Trophoblast cell (in vitro differentiated cells and primary cell): ENCODE data around the gene SH2D4B.

ENCODE experiments used
- DNase-seq, 2 donors: peaks; one replicate each; pipeline ENCODE4 v3.0.0-alpha.2; 2016
- H2AFZ ChIP-seq: 2 replicates; pipeline ENCODE4 v1.6.1; 2013; ENCODE audit warnings: low read length, moderate library complexity, mild to moderate bottlenecking; ENCODE audit not compliant: insufficient read depth, poor library complexity
- H2AK5ac ChIP-seq: 2 replicates; pipeline ENCODE4 v1.6.1; 2013; ENCODE audit warnings: mild to moderate bottlenecking, low read length
- H2BK120ac ChIP-seq: 2 replicates; pipeline ENCODE4 v1.6.1; 2013; ENCODE audit warnings: low read length, mild to moderate bottlenecking, moderate library complexity; ENCODE audit not compliant: insufficient read depth, poor library complexity
- H2BK12ac ChIP-seq: 2 replicates; pipeline ENCODE4 v1.6.1; 2013; ENCODE audit warnings: mild to moderate bottlenecking, low read length, moderate library complexity
- H2BK5ac ChIP-seq: 2 replicates; pipeline ENCODE4 v1.6.1; 2013; ENCODE audit warnings: low read length, low read depth, moderate library complexity, mild to moderate bottlenecking; ENCODE audit not compliant: poor library complexity
- H3K14ac ChIP-seq: 2 replicates; pipeline ENCODE4 v1.6.1; 2013; ENCODE audit warnings: mild to moderate bottlenecking, low read length
- H3K18ac ChIP-seq: 2 replicates; pipeline ENCODE4 v1.6.1; 2013; ENCODE audit warnings: mild to moderate bottlenecking, low read length
- H3K23ac ChIP-seq: 2 replicates; pipeline ENCODE4 v1.6.1; 2013; ENCODE audit warnings: low read length
- H3K27ac ChIP-seq: 2 replicates; pipeline ENCODE4 v1.5.1; 2013; ENCODE audit warnings: low read depth, mild to moderate bottlenecking, inconsistent platforms, low read length, moderate library complexity
- H3K27me3 ChIP-seq: 2 replicates; pipeline ENCODE4 v1.6.1; 2013; ENCODE audit warnings: inconsistent platforms, mild to moderate bottlenecking, low read length, moderate library complexity; ENCODE audit not compliant: insufficient read depth
- H3K36me3 ChIP-seq, 2 experiments: 1 replicate in 1 of 2; 2 replicates in 1 of 2; pipeline ENCODE4 v1.6.1; 2013; ENCODE audit warnings: low read length in 2 of 2, mild to moderate bottlenecking in 2 of 2, moderate library complexity in 1 of 2; ENCODE audit not compliant: insufficient read depth in 2 of 2, control insufficient read depth in 1 of 2
- H3K4ac ChIP-seq: 2 replicates; pipeline ENCODE4 v1.6.1; 2013; ENCODE audit warnings: low read depth, mild to moderate bottlenecking, low read length, moderate library complexity
- H3K4me1 ChIP-seq, 2 experiments: 1 replicate in 1 of 2; 2 replicates in 1 of 2; pipeline ENCODE4 v1.6.1; 2013; ENCODE audit warnings: low read length in 2 of 2, mild to moderate bottlenecking in 2 of 2, moderate library complexity in 1 of 2; ENCODE audit not compliant: insufficient read depth in 2 of 2, control insufficient read depth in 1 of 2
- H3K4me2 ChIP-seq: 2 replicates; pipeline ENCODE4 v1.6.1; 2013; ENCODE audit warnings: inconsistent platforms, mild to moderate bottlenecking, low read length, moderate library complexity
- H3K4me3 ChIP-seq: 2 replicates; pipeline ENCODE4 v1.5.1; 2013; ENCODE audit warnings: mild to moderate bottlenecking, low read depth, low read length, inconsistent platforms
- H3K79me1 ChIP-seq: one replicate; pipeline ENCODE4 v1.6.1; 2013; ENCODE audit warnings: low read length
- H3K79me2 ChIP-seq: 2 replicates; pipeline ENCODE4 v1.6.1; 2013; ENCODE audit warnings: low read length, mild to moderate bottlenecking; ENCODE audit not compliant: control insufficient read depth, insufficient read depth, poor library complexity
- H3K9ac ChIP-seq: 2 replicates; pipeline ENCODE4 v1.6.1; 2013; ENCODE audit warnings: mild to moderate bottlenecking, low read length
- H3K9me3 ChIP-seq: 2 replicates; pipeline ENCODE4 v1.6.1; 2013; ENCODE audit warnings: low read depth, mild to moderate bottlenecking, control low read depth, inconsistent platforms, low read length; ENCODE audit not compliant: insufficient read depth
- H4K12ac ChIP-seq: 2 replicates; pipeline ENCODE4 v1.6.1; 2013; ENCODE audit warnings: low read depth, mild to moderate bottlenecking, low read length, moderate library complexity
- H4K8ac ChIP-seq: 2 replicates; pipeline ENCODE4 v1.6.1; 2013; ENCODE audit warnings: low read depth, mild to moderate bottlenecking, low read length, moderate library complexity
- H4K91ac ChIP-seq: one replicate; pipeline ENCODE4 v1.6.1; 2013; ENCODE audit warnings: low read depth, mild to moderate bottlenecking, low read length, moderate library complexity
- WGBS: extraction: QIAGEN DNeasy Blood & Tissue Kit; methylation state at CpG from one replicate; pipeline ENCODE4 v1.1.7; 2013; ENCODE audit warnings: missing lambda C conversion rate; ENCODE audit not compliant: insufficient read length, insufficient coverage; ENCODE audit errors: extremely low coverage; 5-methylcytosine and 5-hydroxymethylcytosine counted together

The SH2D4B gene

DNA sequence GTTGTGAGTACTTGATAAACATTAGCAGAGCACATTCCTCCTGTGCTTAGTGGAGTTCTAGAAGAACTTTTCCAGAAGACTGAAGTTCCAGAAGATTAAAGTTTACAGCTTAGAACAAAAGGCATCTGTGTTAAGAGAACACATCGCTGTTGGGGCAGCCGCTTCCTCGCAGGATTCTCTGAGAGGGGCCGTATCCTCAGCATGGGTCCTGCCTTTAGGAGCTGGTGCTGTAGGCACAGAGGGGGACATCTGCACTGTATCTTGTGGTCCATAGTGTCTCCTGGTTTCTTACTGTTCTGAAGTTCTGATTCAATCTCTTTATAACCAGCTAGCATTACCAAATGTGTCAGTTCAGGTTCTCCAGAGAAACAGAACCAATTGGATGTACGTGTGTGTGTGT is 16.3 kb downstream of the SH2D4B start:
- H3K14ac ChIP-seq = no peak overlapping the region
- H2BK12ac ChIP-seq = no peak overlapping the region
- H3K23ac ChIP-seq = no peak overlapping the region
- H3K79me1 ChIP-seq = no peaks in the 10 kb centered on the region
- H3K18ac ChIP-seq = no peak overlapping the region
- no CpG with 5 or more reads among the region's 5 CpGs for WGBS
- H3K9ac ChIP-seq = no peak overlapping the region
- no peaks in the 10 kb centered on the region for H3K36me3 ChIP-seq
- H3K4ac ChIP-seq = no peak overlapping the region
- H4K91ac ChIP-seq = no peak overlapping the region
- no peak overlapping the region for H4K12ac ChIP-seq
- no peak overlapping the region for H2AK5ac ChIP-seq
- no peak overlapping the region for H3K4me3 ChIP-seq
- H3K79me2 ChIP-seq = no peaks in the 10 kb centered on the region
- no peak overlapping the region for H2AFZ ChIP-seq
- H4K8ac ChIP-seq = no peak overlapping the region
- no peaks in the 10 kb centered on the region for H3K27me3 ChIP-seq
- H3K9me3 ChIP-seq = peaks cover 2% of the 10 kb centered on the region
- no peak overlapping the region for H3K27ac ChIP-seq
- no peaks in the 10 kb centered on the region for H3K4me1 ChIP-seq
- H2BK5ac ChIP-seq = no peak overlapping the region
- DNase-seq = no peak
- no peak overlapping the region for H3K4me2 ChIP-seq
- H2BK120ac ChIP-seq = no peak overlapping the region

GRCh38 chr10:80555415-80555814 is 17.7 kb downstream of the SH2D4B start:
- no CpG with 5 or more reads among the region's 5 CpGs for WGBS

DNA sequence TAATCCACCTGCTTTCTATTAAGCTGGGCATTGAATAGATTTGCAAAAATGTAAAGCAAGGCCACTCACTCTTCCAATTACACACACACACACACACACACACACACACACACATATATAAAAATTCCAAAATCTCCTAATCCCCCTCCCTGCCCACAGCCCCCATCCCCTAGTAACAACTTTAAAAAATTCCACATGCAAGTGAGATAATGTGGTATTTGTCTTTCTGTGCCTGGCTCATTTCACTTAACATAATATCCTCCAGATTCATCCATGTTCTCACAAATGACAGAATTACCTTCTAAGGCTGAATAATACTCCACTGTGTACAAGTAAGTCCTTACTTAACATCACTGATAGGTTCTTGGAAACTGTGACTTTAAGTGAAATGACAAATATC is 24.2 kb downstream of the SH2D4B start:
- H3K4me2 ChIP-seq = no peak overlapping the region
- no peak for DNase-seq
- H3K36me3 ChIP-seq = no peaks in the 10 kb centered on the region
- no peaks in the 10 kb centered on the region for H3K79me2 ChIP-seq
- no peak overlapping the region for H3K23ac ChIP-seq
- no peak overlapping the region for H4K8ac ChIP-seq
- H2BK120ac ChIP-seq = no peak overlapping the region
- no peaks in the 10 kb centered on the region for H3K9me3 ChIP-seq
- no peaks in the 10 kb centered on the region for H3K27me3 ChIP-seq
- no peak overlapping the region for H3K18ac ChIP-seq
- H3K79me1 ChIP-seq = no peaks in the 10 kb centered on the region
- no peak overlapping the region for H2BK5ac ChIP-seq
- H3K27ac ChIP-seq = no peak overlapping the region
- no peak overlapping the region for H4K12ac ChIP-seq
- no peak overlapping the region for H4K91ac ChIP-seq
- no peaks in the 10 kb centered on the region for H3K4me1 ChIP-seq
- H3K14ac ChIP-seq = no peak overlapping the region
- H3K4ac ChIP-seq = no peak overlapping the region
- H2AFZ ChIP-seq = no peak overlapping the region
- H2BK12ac ChIP-seq = no peak overlapping the region
- no peak overlapping the region for H3K4me3 ChIP-seq
- no peak overlapping the region for H2AK5ac ChIP-seq
- H3K9ac ChIP-seq = no peak overlapping the region

More at GRCh38 chr10:80555415-80555814, 17.7 kb downstream of the SH2D4B start:
- Histone ChIP-seq H3K4me2 (no peak overlapping the region), H2BK120ac (no peak overlapping the region), H2BK5ac (no peak overlapping the region), H3K9ac (no peak overlapping the region), H3K79me2 (no peaks in the 10 kb centered on the region), H3K4me3 (no peak overlapping the region), H3K18ac (no peak overlapping the region), H3K79me1 (no peaks in the 10 kb centered on the region), H3K14ac (no peak overlapping the region), H3K36me3 (no peaks in the 10 kb centered on the region), H3K27ac (no peak overlapping the region), H3K27me3 (no peaks in the 10 kb centered on the region), H3K4ac (no peak overlapping the region), H4K8ac (no peak overlapping the region), H3K4me1 (no peaks in the 10 kb centered on the region), H2BK12ac (no peak overlapping the region), H2AFZ (no peak overlapping the region), H2AK5ac (no peak overlapping the region), H3K9me3 (no peaks in the 10 kb centered on the region), H3K23ac (no peak overlapping the region), H4K12ac (no peak overlapping the region), H4K91ac (no peak overlapping the region)
- no peak for DNase-seq

DNA sequence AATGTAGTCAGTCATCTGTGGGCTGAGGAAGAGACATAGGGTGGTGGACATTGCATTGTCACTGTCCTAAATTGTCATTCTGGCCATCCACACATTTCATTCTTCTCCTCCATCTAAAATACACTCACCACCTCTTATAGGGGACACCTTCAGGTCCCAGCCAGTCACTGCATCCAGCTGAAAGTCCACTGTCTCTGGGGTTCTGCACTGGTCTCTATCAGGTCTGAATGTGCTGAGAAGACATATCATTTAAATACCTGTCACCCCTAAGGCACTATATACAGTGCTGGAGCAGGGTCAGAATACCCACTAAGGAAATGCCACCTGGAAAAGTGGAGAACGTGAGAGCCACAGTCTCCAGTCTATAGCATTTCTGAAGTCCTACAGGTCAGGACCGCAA is 29.6 kb downstream of the SH2D4B start:
- no peaks in the 10 kb centered on the region for H3K4me1 ChIP-seq
- no peak overlapping the region for H2BK12ac ChIP-seq
- no peak overlapping the region for H3K18ac ChIP-seq
- no peak overlapping the region for H4K12ac ChIP-seq
- H2AK5ac ChIP-seq = no peak overlapping the region
- H3K36me3 ChIP-seq = peaks cover 0 to 3% of the 10 kb centered on the region in 2 experiments
- no peak overlapping the region for H4K8ac ChIP-seq
- no CpG with 5 or more reads among the region's 2 CpGs for WGBS
- peaks cover 1% of the 10 kb centered on the region for H3K9me3 ChIP-seq
- DNase-seq = no peak
- no peaks in the 10 kb centered on the region for H3K27me3 ChIP-seq
- H2BK5ac ChIP-seq = no peak overlapping the region
- no peak overlapping the region for H3K4me2 ChIP-seq
- H4K91ac ChIP-seq = no peak overlapping the region
- no peak overlapping the region for H3K9ac ChIP-seq
- H2AFZ ChIP-seq = no peak overlapping the region
- no peak overlapping the region for H3K23ac ChIP-seq
- H3K79me2 ChIP-seq = no peaks in the 10 kb centered on the region
- no peak overlapping the region for H3K4me3 ChIP-seq
- H3K4ac ChIP-seq = no peak overlapping the region
- H3K14ac ChIP-seq = no peak overlapping the region
- H3K27ac ChIP-seq = no peak overlapping the region
- no peaks in the 10 kb centered on the region for H3K79me1 ChIP-seq
- no peak overlapping the region for H2BK120ac ChIP-seq
